HG03159 (cell line): ENCODE data around the gene OOEP.

ENCODE experiments used
- ATAC-seq: cut with Tn5 transposase; IDR thresholded peaks from one replicate; pipeline ENCODE4 v1.9.1; 2021; ENCODE audit warnings: mild to moderate bottlenecking, moderate library complexity; ENCODE audit not compliant: unreplicated experiment

OOEP gene

GRCh38 chr6:73367761-73368355, 1.8 kb downstream of the OOEP start:
- no peak for ATAC-seq

- ATAC-seq: no peak
These were observed 5.1 kb downstream of the OOEP start for GRCh38 chr6:73364549-73364948.

- ATAC-seq: no peak
These were observed 5.6 kb downstream of the OOEP start for GRCh38 chr6:73364121-73364520.

- ATAC-seq: no peak
These were observed 6.2 kb downstream of the OOEP start for GRCh38 chr6:73363537-73363875.

DNA sequence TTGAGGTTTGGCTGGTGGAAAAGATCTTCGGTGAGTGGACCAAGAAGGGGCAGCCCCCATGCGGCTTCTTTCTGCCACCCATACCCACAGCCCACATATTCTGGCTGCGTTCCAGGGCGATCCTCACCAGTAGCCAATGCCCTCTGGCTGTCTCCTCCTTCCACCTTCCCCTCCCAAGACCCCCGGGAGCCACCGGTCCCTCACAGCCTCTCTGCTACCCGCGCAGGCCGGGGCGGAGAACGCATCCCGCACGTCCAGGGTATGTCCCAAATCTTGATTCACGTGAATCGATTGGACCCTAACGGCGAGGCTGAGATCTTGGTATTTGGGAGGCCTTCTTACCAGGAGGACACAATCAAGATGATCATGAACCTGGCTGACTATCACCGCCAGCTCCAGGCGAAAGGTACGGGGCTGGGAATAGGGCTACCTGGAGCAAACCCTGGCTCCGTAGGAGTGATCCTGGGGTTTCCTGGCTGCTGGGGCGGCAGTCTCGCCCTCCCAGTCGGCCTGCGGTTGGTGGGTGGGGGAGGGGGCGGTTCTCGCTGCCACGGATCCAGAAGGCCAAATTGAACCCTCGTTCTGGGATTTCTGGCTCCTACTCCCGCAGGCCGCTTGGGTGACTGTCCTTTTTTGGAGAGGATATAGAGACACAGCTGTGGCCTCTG, 6.7 kb downstream of the OOEP start:
- no peak for ATAC-seq

DNA sequence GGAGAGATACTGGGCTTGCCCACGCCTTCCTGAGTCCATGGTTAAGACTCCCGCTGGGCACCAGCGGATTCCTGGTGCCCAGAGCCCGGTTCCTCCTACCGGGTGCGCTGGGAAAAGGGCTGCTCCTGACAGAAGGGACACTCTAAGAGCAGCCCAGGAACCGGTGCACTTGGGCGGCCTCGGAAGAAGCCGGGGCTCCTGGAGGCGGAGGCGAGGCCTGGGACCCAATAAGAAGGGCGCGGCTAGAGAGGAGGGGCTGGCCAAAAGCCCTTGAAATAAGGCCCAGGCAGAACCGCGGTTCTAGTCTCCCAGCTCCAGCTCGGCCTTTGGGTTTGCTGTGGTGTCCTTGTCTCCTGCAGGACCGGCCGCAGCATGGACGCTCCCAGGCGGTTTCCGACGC, 7.3 kb downstream of the OOEP start, which contains the start of gene KHDC3L:
TSS of gene KHDC3L (plus strand) at position 301 of the 400 bp plus-strand sequence. CDS start at position 373, 72 bp downstream.
- ATAC-seq: no peak

DNA sequence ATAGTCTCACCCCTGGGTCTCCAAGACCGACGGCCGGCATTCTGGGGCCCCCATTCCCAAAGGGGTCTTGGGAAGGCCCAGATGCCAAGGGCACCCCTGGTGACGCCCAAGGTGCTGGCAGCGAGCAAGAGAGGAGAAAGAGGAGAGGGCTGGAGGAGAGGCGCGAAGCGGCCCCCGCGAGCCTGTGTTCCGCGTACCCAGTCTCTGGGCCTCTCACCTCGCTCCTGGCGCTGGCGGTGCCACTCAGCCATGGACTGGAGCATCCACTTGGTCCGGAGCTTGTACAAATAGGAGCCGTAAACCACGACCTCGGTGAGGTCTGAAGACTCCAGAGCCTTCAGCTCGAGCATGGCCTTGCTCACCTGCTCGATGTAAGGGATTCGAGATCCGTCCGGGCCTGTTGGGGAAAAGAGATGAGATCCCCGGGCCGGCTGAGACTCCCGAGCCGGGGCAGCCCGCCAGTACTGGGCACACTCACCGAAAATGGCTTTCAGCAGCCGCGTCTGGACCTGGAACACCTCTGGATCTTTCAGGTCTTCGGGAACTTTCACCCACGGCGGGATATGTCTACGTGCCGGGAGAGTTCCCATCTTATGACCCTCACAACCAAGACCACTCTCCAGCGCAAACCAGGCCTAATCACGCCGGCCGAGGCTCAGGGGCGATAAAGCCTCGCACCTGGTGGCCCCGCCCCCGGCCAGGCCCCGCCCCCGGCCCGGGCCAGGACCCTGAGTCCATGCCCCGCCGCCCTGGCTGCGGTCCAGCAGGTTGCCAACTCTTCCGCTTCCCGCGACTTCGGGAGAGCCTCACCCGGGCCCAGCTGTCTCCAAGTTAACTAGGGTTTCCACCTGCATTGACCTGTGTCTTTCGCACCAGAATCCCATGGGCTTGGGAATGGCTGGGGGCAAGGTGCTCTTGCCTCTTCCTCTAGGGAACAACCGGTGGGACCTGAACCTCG, 15.8 kb downstream of the OOEP start, which contains the start of gene DPPA5:
TSS of gene DPPA5 (minus strand) at position 641 of the 958 bp plus-strand sequence. CDS start at position 590, 51 bp downstream.
- ATAC-seq: no peak

- ATAC-seq: no peak
These were observed 20.4 kb downstream of the OOEP start for GRCh38 chr6:73349311-73349710.

- no peak for ATAC-seq
These were observed 21.0 kb downstream of the OOEP start for GRCh38 chr6:73348550-73349204.

- ATAC-seq: no peak
These were observed 26.5 kb downstream of the OOEP start for GRCh38 chr6:73343164-73343563.

DNA sequence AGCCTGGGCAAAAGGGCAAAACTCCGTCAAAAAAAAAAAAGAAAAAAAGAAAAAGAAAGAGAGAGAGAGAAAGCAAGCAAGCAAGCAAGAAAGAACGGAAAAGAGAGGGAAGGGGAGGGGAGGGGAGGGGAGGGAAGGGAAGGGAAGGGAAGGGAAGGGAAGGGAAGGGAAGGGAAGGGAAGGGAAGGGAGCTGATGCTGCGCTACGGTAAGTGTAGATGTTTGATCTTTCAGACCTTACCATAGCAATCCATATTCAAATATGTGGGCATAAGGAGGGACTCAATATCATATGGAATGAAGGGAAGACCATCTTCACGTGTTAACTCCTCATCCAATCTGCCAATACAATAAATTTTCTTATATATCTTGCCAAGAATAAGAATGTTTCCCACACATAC, 27.5 kb downstream of the OOEP start:
- ATAC-seq: no peak

- ATAC-seq: no peak
These were observed 28.4 kb downstream of the OOEP start for GRCh38 chr6:73341335-73341734.

GRCh38 chr6:73340048-73340447, 29.6 kb downstream of the OOEP start:
- ATAC-seq: no peak

DNA sequence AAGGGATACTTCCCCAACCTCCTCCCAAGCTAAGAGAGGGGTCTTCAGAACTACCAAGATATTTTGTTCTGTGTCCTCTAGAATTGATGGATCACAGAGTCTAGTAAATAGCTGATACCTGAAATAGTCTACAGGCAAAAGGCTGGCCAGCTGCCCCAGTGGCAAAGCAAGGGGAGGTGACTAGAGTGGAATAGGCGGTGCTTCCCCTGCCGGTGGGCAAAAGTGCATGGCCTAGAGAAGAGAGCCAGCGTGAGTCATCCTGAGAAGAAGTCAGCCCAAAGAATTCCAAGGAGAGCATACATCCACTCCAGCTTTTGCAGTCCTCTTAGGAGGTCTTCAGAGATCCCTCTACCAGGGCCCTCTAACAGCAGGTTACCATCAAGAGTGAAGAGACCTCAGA, 30.4 kb downstream of the OOEP start:
- no peak for ATAC-seq

- ATAC-seq: no peak
These were observed 40.5 kb downstream of the OOEP start for GRCh38 chr6:73329201-73329600.

- ATAC-seq: no peak
These were observed 40.9 kb downstream of the OOEP start for GRCh38 chr6:73328790-73329189.

DNA sequence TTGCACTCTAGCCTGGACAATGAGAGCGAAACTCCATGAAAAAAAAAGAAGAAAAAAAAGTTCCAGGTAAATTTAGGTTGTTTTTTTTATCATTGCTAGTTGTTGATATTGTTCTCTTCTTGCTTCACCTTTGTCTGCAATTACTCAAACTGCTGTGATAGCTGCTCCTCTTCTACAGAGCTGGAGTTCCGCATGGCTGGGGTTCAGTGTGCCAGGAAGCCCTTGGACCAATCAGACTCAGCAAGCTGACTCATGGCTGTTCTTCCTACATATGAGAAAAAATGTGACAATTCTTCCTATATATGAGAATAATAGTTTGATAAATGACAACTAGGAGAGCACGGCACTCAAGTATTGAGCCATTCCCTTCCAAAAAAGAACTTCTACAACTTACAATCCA, 44.0 kb downstream of the OOEP start:
- no peak for ATAC-seq

GRCh38 chr6:73323323-73323722, 46.4 kb downstream of the OOEP start:
- no peak for ATAC-seq
